Measurements from ENCODE around the gene TIGAR.

DNA sequence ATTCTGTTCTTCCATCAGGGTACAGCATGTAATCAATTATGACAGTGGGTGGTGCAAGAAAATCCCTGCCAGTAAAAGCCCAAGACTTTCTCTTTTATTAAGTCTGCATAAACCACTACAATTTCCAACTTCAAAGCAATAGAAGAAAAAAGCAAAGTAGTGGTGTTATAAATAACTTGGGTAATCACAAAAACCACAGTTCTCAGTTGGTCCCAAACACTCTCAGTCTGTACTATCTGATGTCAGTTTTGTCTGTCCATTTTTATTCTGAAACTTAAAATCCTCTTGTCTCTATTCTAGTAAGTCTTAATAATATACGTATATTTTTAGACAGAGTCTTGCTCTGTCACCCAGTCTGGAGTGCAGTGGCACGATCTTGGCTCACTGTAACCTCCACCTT lies 8.8 kb upstream of the TIGAR start:
- TF ChIP-seq GATA2 (IDR thresholded peaks at IDR 0.05; ENCODE audit: low read depth, low read length) (no peak), GATA3 (IDR thresholded peaks at IDR 0.05; ENCODE audit: low read depth, low read length) (no peak)

Measured in SH-SY5Y (cell line).